Measurements from ENCODE around the gene FAM53A. TPM values are rescaled to one million over a fixed set of nuclear protein-coding genes. Genes with fewer than 3 reads are reported as not detected.

The FAM53A gene
- total RNA-seq, 1 donor from 2014 or later: 1.7 TPM

DNA sequence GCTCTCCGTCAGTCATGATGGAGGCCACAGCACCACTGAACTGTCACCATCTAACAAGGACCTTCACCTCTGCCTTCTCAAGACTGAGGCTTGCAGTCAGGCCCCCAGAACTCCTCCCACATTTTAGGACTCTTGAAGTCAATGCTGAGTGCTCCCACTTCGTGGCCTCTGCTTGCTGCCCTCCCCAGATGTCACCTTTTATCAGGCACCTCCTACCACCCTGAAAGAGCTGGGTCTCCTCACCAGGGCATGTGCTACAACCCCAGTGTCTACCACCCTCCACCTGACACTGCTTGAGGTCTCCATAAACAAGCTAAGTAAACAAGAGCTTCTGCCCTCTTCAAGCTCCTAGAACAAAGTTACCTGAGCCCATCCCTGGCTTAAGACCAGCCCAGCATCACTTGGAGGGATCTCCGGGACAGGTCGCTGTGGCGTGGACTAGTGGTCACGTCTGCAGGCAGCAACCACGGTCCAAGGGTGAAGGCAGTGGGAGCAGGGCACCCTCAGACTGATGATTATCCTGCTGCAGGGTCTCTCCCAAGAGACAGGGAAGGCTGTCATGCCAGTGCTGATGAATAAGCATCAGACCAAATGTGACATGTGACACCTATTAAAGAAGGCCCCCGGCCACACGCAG lies 7.7 kb upstream of the FAM53A start:
- H3K36me3 ChIP-seq: peaks cover 66% of the 10 kb centered on the region
- DNase-seq (peak; percentile 28), ATAC-seq (no peak)
- H3K4me1 ChIP-seq: peaks cover 6% of the 10 kb centered on the region
- H3K9me3 ChIP-seq: no peaks in the 10 kb centered on the region
- TF ChIP-seq, protein P1, sequence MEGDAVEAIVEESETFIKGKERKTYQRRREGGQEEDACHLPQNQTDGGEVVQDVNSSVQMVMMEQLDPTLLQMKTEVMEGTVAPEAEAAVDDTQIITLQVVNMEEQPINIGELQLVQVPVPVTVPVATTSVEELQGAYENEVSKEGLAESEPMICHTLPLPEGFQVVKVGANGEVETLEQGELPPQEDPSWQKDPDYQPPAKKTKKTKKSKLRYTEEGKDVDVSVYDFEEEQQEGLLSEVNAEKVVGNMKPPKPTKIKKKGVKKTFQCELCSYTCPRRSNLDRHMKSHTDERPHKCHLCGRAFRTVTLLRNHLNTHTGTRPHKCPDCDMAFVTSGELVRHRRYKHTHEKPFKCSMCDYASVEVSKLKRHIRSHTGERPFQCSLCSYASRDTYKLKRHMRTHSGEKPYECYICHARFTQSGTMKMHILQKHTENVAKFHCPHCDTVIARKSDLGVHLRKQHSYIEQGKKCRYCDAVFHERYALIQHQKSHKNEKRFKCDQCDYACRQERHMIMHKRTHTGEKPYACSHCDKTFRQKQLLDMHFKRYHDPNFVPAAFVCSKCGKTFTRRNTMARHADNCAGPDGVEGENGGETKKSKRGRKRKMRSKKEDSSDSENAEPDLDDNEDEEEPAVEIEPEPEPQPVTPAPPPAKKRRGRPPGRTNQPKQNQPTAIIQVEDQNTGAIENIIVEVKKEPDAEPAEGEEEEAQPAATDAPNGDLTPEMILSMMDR (IDR thresholded peaks at IDR 0.05): no peak
- no peak overlapping the region for H3K27ac ChIP-seq
- H3K4me3 ChIP-seq: no peak overlapping the region
- intact Hi-C loops (cut with DNase I): loop anchor here (5.0 kb wide), 1 partner anchor 35 kb away; no protein-coding TSS in a partner anchor
- H3K27me3 ChIP-seq (ENCODE audit: low read depth): no peaks in the 10 kb centered on the region

DNA sequence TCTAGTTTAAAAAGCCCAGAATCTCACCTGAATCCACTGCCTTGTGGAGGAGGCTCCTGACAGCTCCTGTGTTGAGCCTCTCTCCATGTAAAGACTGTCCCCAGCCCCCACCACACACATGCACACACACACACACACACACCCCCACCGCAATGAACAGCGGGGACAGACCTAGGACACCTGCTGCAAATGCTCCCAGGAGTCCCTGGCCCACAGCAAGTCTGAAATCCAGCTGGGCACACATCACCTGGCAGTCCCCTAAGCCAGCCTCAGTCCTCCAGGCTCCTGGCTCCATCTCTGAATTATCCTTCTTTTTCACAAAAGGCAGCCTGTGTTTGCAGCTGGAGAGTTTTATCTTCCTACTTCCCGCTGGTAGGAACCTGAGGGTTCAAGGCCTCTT lies 6.6 kb upstream of the FAM53A start:
- no peak for ATAC-seq
- no peak overlapping the region for H3K4me3 ChIP-seq
- TF ChIP-seq, protein P1 (IDR thresholded peaks at IDR 0.05): no peak
- DNase-seq: peak; percentile 26
- no peaks in the 10 kb centered on the region for H3K9me3 ChIP-seq
- no peaks in the 10 kb centered on the region for H3K27me3 ChIP-seq (ENCODE audit: low read depth)
- H3K36me3 ChIP-seq: peaks cover 55% of the 10 kb centered on the region
- peaks cover 6% of the 10 kb centered on the region for H3K4me1 ChIP-seq
- H3K27ac ChIP-seq: no peak overlapping the region
- intact Hi-C loops (cut with DNase I): loop anchor here (5.0 kb wide), 1 partner anchor 37 kb away; no protein-coding TSS in a partner anchor

DNA sequence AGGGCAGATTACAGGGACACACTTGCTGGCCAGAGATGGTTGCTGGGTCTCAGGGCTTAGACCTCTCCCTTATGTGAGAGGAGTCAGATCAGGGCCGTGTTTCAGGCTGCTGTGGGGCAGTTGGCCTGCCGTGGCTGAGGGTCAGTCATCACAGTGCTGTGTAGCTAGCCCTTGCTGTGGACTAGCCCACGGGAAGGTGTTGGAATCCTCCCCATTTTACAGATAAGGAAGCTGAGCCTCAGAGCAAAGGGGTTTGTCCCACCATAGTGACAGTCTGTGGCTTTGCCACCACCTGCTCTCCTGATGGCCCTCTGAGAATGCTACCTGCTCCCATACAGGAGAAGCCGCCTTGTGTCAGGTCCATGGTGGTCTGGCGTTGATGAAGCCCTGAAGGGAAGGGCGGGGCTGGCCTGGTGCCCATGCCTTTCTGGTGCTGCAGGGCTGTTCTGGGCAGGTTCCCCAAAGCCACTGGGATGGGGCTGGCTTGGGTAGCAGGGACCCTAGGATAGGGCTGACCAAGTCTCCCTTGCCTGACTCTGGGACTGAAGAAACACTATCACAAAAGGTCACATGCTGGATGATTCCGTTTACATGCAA lies 2.4 kb upstream of the FAM53A start:
- H3K36me3 ChIP-seq: peaks cover 13% of the 10 kb centered on the region
- intact Hi-C loops (cut with DNase I): no loop called here
- ATAC-seq (no peak), DNase-seq (peak; percentile 47)
- no peak overlapping the region for H3K27ac ChIP-seq
- TF ChIP-seq, protein P1 (IDR thresholded peaks at IDR 0.05): no peak
- no peaks in the 10 kb centered on the region for H3K9me3 ChIP-seq
- no peak overlapping the region for H3K4me3 ChIP-seq
- no peaks in the 10 kb centered on the region for H3K27me3 ChIP-seq (ENCODE audit: low read depth)
- H3K4me1 ChIP-seq: peaks cover 15% of the 10 kb centered on the region

- peak; percentile 49 for DNase-seq
- ATAC-seq: peak in 1 of 2 donors; percentile 2
- intact Hi-C loops (cut with DNase I): no loop called here
- no peaks in the 10 kb centered on the region for H3K27me3 ChIP-seq (ENCODE audit: low read depth)
- no peak overlapping the region for H3K27ac ChIP-seq
- H3K4me1 ChIP-seq: peaks cover 15% of the 10 kb centered on the region
- H3K9me3 ChIP-seq: no peaks in the 10 kb centered on the region
- H3K36me3 ChIP-seq: peaks cover 3% of the 10 kb centered on the region
- no peak overlapping the region for H3K4me3 ChIP-seq
- TF ChIP-seq, protein P1 (IDR thresholded peaks at IDR 0.05): no peak
Observed at GRCh38 chr4:1685235-1686150, 1.4 kb upstream of the FAM53A start.

DNA sequence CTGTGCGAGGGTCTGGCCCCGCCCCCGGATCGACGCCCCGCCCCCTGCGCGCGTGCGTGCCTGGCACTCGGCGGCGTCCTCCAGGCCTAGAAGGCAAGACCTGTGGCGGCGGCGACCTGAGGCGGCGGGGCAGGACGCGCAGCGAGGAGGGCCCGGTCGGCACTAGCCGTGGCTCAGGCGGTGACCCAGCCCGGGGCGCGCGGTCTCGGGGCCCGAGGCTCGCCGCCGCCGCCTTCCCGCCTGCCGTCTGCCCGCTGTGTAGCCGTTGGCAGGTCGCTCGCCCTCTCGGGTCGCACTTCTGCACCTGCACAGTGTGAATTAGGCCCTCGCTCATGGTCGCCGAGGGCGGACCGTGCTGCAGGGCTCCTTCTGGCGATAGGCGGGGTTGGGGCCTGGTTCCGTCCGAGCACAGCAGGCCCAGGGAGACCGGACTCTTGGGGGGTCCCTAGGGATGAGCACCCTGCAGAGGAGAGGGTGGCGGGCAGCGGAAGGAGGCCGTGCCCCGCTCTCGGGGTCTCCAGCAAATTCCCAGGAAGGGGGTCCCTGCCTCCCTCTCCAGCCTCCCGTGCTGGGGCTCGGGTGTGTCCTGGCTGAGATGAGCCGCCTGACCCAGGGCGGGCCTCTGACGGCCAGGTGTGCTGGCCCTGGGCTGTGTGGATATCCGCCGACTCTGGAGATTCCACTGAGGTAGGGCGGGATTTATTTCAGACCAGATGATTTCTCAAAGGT lies 557 bp upstream of the FAM53A start:
- H3K27ac ChIP-seq: peak overlapping the region; percentile 53
- no peaks in the 10 kb centered on the region for H3K36me3 ChIP-seq
- H3K4me3 ChIP-seq: peak overlapping the region; percentile 57
- TF ChIP-seq, protein P1 (IDR thresholded peaks at IDR 0.05): no peak
- H3K9me3 ChIP-seq: no peaks in the 10 kb centered on the region
- peak; percentile 10 to 20 for ATAC-seq
- H3K4me1 ChIP-seq: peaks cover 15% of the 10 kb centered on the region
- no peaks in the 10 kb centered on the region for H3K27me3 ChIP-seq (ENCODE audit: low read depth)
- intact Hi-C loops (cut with DNase I): no loop called here
- DNase-seq: no peak

Measured in lower lobe of right lung (tissue), 2 donors.